Measurements from ENCODE around the gene ANKRD40CL. TPM values are rescaled to one million over a fixed set of nuclear protein-coding genes. Genes with fewer than 3 reads are reported as not detected.

ANKRD40CL gene, protein sequence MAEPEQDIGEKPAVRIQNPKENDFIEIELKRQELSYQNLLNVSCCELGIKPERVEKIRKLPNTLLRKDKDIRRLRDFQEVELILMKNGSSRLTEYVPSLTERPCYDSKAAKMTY
- total RNA-seq: not detected
- not detected for total RNA-seq (2013)

DNA sequence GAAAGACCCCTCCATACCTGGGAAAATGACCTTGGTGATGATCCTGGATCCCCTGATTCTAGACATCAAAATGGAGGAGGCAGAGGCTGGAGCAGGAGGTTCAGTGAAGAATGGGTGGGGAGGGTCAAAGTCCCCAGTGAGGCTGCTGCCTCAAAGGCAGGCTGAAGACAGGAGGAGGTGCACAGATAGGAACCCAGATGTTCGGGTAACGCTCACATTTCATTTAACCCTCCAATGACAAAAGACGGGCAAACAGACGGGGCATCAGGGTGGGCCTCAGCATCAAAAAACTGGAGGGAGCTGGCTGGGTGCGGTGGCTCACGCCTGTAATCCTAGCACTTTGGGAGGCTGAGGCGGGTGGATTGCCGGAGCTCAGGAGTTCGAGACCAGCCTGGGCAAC, at the start of gene ANKRD40CL:
Gene ANKRD40CL (minus strand): TSS at position 73 of the 400 bp plus-strand sequence. CDS start 605 bp downstream, outside the sequence.
- H3K4me3 Mint-ChIP-seq: no peak within 1 kb of the TSS

GRCh38 chr17:50816271-50816670, 49.0 kb upstream of the ANKRD40CL start:
- no peak for DNase-seq
- no peak overlapping the region for H3K27ac Mint-ChIP-seq
- no peaks in the 10 kb centered on the region for H3K9me3 ChIP-seq (ENCODE audit: control insufficient read depth, insufficient read depth, low read length)
- no peak overlapping the region for H3K4me3 ChIP-seq (ENCODE audit: low read length)
- H3K27me3 Mint-ChIP-seq (ENCODE audit: low read depth in 2 of 2): peaks cover 16% of the 10 kb centered on the region in 2 donors
- H3K36me3 Mint-ChIP-seq: no peaks in the 10 kb centered on the region
- TF ChIP-seq CTCF (IDR thresholded peaks at IDR 0.05): no peak
- peaks cover 25% of the 10 kb centered on the region for H3K4me1 ChIP-seq (ENCODE audit: control insufficient read depth, insufficient read depth, low read length)
- H3K4me3 Mint-ChIP-seq: no peak overlapping the region
- WGBS (ENCODE audit: insufficient coverage): 67% methylated on average over 5 of the region's 5 CpGs
- H3K4me1 Mint-ChIP-seq: peaks cover 15 to 20% of the 10 kb centered on the region in 2 donors
- no peaks in the 10 kb centered on the region for H3K36me3 ChIP-seq (ENCODE audit: control insufficient read depth, insufficient read depth, low read length)
- no peak overlapping the region for H3K27ac ChIP-seq (ENCODE audit: low read length)
- H3K27me3 ChIP-seq (ENCODE audit: control insufficient read depth, insufficient read depth, low read length): peaks cover 2% of the 10 kb centered on the region
- intact Hi-C loops (cut with micrococcal nuclease): no loop called here
- H3K9me3 Mint-ChIP-seq: no peaks in the 10 kb centered on the region
- ATAC-seq: no peak

More for the DNA sequence above, at the start of gene ANKRD40CL:
- Mint-ChIP-seq H3K27ac (peak within 1 kb of the TSS in 1 of 2 donors; percentile 31), H3K4me1 (peaks cover 11 to 29% of the 10 kb centered on the region in 2 donors), H3K36me3 (no peaks in the 10 kb centered on the region), H3K27me3 (ENCODE audit: low read depth in 2 of 2) (peaks cover 14 to 34% of the 10 kb centered on the region in 2 donors), H3K9me3 (no peaks in the 10 kb centered on the region)
- 97% methylated on average over 9 of the region's 9 CpGs for WGBS (ENCODE audit: insufficient coverage)
- intact Hi-C loops (cut with micrococcal nuclease): no loop called here
- H3K27ac ChIP-seq (ENCODE audit: low read length): no peak within 1 kb of the TSS
- no peaks in the 10 kb centered on the region for H3K27me3 ChIP-seq (ENCODE audit: control insufficient read depth, insufficient read depth, low read length)
- H3K9me3 ChIP-seq (ENCODE audit: control insufficient read depth, insufficient read depth, low read length): no peaks in the 10 kb centered on the region
- peaks cover 7% of the 10 kb centered on the region for H3K4me1 ChIP-seq (ENCODE audit: control insufficient read depth, insufficient read depth, low read length)
- H3K4me3 ChIP-seq (ENCODE audit: low read length): no peak within 1 kb of the TSS
- no peak for TF ChIP-seq CTCF (IDR thresholded peaks at IDR 0.05)
- DNase-seq (no peak), ATAC-seq (no peak)
- no peaks in the 10 kb centered on the region for H3K36me3 ChIP-seq (ENCODE audit: control insufficient read depth, insufficient read depth, low read length)

DNA sequence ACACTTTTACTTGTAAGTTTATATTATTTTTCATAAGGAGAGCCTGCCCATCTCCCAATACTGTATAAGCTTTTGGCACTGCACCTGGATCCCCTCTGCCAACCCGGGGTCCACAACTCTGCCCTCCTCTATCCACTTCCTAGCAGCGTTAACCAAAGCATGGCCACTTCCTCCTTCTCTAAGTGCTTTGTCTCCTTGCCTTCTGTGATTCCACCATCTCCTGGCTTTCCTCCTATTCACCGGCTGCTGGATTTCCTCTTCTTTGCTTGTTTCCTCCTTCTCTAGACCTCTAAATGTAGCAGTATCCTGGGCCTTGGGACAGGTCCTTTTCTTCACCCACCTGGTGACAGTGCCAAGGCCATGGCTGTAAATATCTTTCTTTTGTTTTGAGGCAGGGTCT, 48.1 kb upstream of the ANKRD40CL start:
- no peak overlapping the region for H3K27ac ChIP-seq (ENCODE audit: low read length)
- H3K4me3 ChIP-seq (ENCODE audit: low read length): no peak overlapping the region
- peaks cover 16% of the 10 kb centered on the region in 2 donors for H3K27me3 Mint-ChIP-seq (ENCODE audit: low read depth in 2 of 2)
- no peaks in the 10 kb centered on the region for H3K36me3 Mint-ChIP-seq
- H3K36me3 ChIP-seq (ENCODE audit: control insufficient read depth, insufficient read depth, low read length): no peaks in the 10 kb centered on the region
- no peak for ATAC-seq
- H3K4me1 Mint-ChIP-seq: peaks cover 15 to 20% of the 10 kb centered on the region in 2 donors
- 16% methylated on average over 3 of the region's 3 CpGs for WGBS (ENCODE audit: insufficient coverage)
- peaks cover 25% of the 10 kb centered on the region for H3K4me1 ChIP-seq (ENCODE audit: control insufficient read depth, insufficient read depth, low read length)
- H3K27ac Mint-ChIP-seq: no peak overlapping the region
- no peak for DNase-seq
- intact Hi-C loops (cut with micrococcal nuclease): no loop called here
- H3K9me3 ChIP-seq (ENCODE audit: control insufficient read depth, insufficient read depth, low read length): no peaks in the 10 kb centered on the region
- no peak overlapping the region for H3K4me3 Mint-ChIP-seq
- H3K9me3 Mint-ChIP-seq: no peaks in the 10 kb centered on the region
- H3K27me3 ChIP-seq (ENCODE audit: control insufficient read depth, insufficient read depth, low read length): peaks cover 2% of the 10 kb centered on the region
- TF ChIP-seq CTCF (IDR thresholded peaks at IDR 0.05): no peak

GRCh38 chr17:50813583-50813982, 46.3 kb upstream of the ANKRD40CL start:
- no peaks in the 10 kb centered on the region for H3K36me3 Mint-ChIP-seq

More at GRCh38 chr17:50813583-50813982, 46.3 kb upstream of the ANKRD40CL start:
- Histone ChIP-seq H3K36me3 (ENCODE audit: control insufficient read depth, insufficient read depth, low read length) (no peaks in the 10 kb centered on the region), H3K4me3 (ENCODE audit: low read length) (no peak overlapping the region), H3K27ac (ENCODE audit: low read length) (no peak overlapping the region), H3K27me3 (ENCODE audit: control insufficient read depth, insufficient read depth, low read length) (peaks cover 2% of the 10 kb centered on the region), H3K9me3 (ENCODE audit: control insufficient read depth, insufficient read depth, low read length) (no peaks in the 10 kb centered on the region), H3K4me1 (ENCODE audit: control insufficient read depth, insufficient read depth, low read length) (peaks cover 13% of the 10 kb centered on the region)
- no peak overlapping the region for H3K4me3 Mint-ChIP-seq
- peaks cover 6 to 11% of the 10 kb centered on the region in 2 donors for H3K4me1 Mint-ChIP-seq
- DNase-seq: no peak
- no peaks in the 10 kb centered on the region for H3K9me3 Mint-ChIP-seq
- no peak for ATAC-seq
- TF ChIP-seq CTCF (IDR thresholded peaks at IDR 0.05): no peak
- intact Hi-C loops (cut with micrococcal nuclease): no loop called here
- peaks cover 16% of the 10 kb centered on the region in 2 donors for H3K27me3 Mint-ChIP-seq (ENCODE audit: low read depth in 2 of 2)
- no peak overlapping the region for H3K27ac Mint-ChIP-seq
